GM10248 (cell line): Measurements from ENCODE around the gene CLDN15.

Source experiments
- CTCF ChIA-PET: fragments of 300-600 bp; sonication (Branson Sonifier 250); formaldehyde crosslinking; extraction: SDS; loops from one replicate; lab custom pipeline; 2021; ENCODE audit warnings: antibody characterized with exemption; lab: Yijun Ruan, JAX
- POLR2A ChIA-PET: fragments of 350-650 bp; sonication (Branson Sonifier 250); formaldehyde crosslinking; extraction: SDS; loops from one replicate; lab custom pipeline; 2020; ENCODE audit warnings: antibody characterized with exemption; lab: Yijun Ruan, JAX
- DNase-seq: peaks from one replicate; pipeline ENCODE4 v3.0.0; 2012; ENCODE audit errors: extremely low spot score
- CTCF ChIP-seq: IDR thresholded peaks from 2 replicates; pipeline ENCODE4 v1.5.1; 2012; ENCODE audit warnings: mild to moderate bottlenecking, low read depth; ENCODE audit errors: extremely low read depth, missing control alignments, control extremely low read depth

Gene CLDN15

DNA sequence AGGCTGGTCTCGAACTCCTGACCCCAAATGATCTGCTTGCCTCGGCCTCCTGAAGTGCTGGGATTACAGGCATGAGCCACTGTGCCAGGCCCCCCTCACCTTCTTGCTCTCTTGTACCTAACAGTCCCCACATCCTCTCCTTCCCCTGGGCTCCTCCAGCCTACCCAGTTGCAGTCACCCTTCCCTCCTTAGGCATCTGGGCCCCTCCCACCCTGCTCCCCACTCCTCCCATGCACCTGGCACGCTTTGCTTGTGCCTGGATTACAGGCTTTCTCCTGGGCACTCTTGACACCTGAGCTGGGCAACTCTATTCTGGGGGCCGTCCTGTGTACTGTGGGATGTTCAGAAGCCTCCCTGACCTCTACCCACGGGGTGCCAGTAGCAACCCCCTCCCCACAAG is 3.0 kb downstream of the CLDN15 start:
- POLR2A ChIA-PET, result no interaction called here
- no peak for DNase-seq
- TF ChIP-seq CTCF, result no peak
- CTCF ChIA-PET, result interaction anchor here (1.7 to 3.7 kb wide), 3 partner anchors 9 to 48 kb away, joined by 4 to 21 read pairs (median 7); partner anchors contain the start of gene FIS1

DNA sequence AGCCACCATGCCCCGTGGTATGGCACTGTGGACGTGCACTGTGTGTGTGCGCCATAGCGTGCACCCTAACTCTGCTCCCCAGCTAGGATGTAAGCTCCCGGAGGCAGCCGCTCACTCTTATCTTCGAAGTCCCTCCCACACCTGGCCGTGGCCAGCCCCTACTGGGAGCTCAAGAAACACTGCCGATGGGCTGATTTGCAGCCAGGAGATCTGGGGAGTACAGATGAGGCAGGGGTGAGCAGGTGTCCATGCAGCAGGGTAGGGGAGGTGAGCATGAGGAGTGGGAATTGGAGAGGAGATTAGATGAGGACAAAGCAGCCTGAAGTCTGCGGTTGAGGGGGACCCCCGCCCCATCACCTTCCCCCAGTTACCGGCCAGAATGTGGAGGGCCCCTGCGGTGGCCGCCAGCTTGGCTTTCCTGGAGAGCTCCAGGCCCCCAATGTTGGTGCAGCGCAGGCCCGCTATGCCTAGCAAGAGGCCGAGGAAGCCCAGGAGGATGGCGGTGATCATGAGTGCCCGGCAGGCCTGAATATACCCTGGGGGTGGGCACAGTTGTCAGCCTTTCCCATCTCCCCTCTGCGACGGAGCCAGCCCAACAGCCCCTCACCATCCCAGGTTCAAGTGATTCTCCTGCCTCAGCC is 3.6 kb downstream of the CLDN15 start:
- DNase-seq, result no peak
- POLR2A ChIA-PET, result no interaction called here
- CTCF ChIA-PET, result interaction anchor here (2.3 to 3.7 kb wide), 2 partner anchors 10 to 49 kb away, joined by 7 to 21 read pairs; partner anchors contain the start of gene FIS1
- no peak for TF ChIP-seq CTCF

- CTCF ChIA-PET, result interaction anchor here (1.0 kb wide), 1 partner anchor 12 kb away, joined by 3 read pairs; no protein-coding TSS in a partner anchor
- TF ChIP-seq CTCF, result no peak
- DNase-seq, result no peak
- POLR2A ChIA-PET, result no interaction called here
Observed at GRCh38 chr7:101232141-101232850, 5.3 kb downstream of the CLDN15 start.

DNA sequence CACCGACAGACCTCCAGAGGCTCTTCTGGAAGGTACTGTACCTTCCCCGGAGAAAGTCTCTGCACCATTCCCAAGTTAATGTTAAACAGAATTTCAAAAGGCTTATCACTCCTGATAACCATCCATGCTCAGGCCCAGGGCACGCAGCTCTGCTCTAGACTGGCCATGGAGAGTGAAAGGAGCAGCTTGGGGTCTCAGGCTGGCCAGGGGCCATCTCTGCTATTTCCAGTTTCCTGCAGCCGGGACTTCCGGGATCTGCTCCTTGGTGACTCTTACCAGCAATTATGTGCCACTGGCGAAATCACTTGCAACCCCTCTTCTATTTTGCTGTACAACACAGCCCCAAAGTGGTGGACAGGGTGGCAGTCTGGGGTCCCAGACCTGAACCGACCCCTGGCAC is 6.0 kb downstream of the CLDN15 start:
- no peak for TF ChIP-seq CTCF
- POLR2A ChIA-PET, result no interaction called here
- CTCF ChIA-PET, result interaction anchor here (1.0 to 7.0 kb wide), 2 partner anchors 12 to 13 kb away, joined by 3 to 49 read pairs; partner anchors contain the start of gene FIS1
- DNase-seq, result no peak

GRCh38 chr7:101226721-101227120 is 10.9 kb downstream of the CLDN15 start:
- CTCF ChIA-PET, result interaction anchor here (0.8 to 7.0 kb wide), 6 partner anchors 9 to 69 kb away, joined by 3 to 49 read pairs (median 3); partner anchors contain the start of genes FIS1, PLOD3 and ZNHIT1
- POLR2A ChIA-PET, result interaction anchor here (0.7 kb wide), 1 partner anchor 9 kb away, joined by 3 read pairs; the partner anchor contains the start of genes PLOD3 and ZNHIT1
- no peak for TF ChIP-seq CTCF
- no peak for DNase-seq

- CTCF ChIA-PET, result interaction anchor here (1.2 to 7.0 kb wide), 4 partner anchors 9 to 18 kb away, joined by 3 to 49 read pairs (median 4); partner anchors contain the start of genes FIS1 and PLOD3
- POLR2A ChIA-PET, result no interaction called here
- TF ChIP-seq CTCF, result no peak
- no peak for DNase-seq
Observed at GRCh38 chr7:101225650-101226049, 12.0 kb downstream of the CLDN15 start.
